Measurements from ENCODE around the gene KRTAP5-7. TPM values are rescaled to one million over a fixed set of nuclear protein-coding genes. Genes with fewer than 3 reads are reported as not detected.

Gene KRTAP5-7
- total and polyA plus RNA-seq, 2 experiments from 2014 or later, result not detected

GRCh38 chr11:71483692-71484091 is 43.4 kb upstream of the KRTAP5-7 start:
- Histone ChIP-seq H3K4me3 (no peak overlapping the region), H4K20me1 (replicated peaks; ENCODE audit: insufficient read depth) (no peaks in the 10 kb centered on the region), H3K79me2 (replicated peaks; ENCODE audit: insufficient read depth) (no peaks in the 10 kb centered on the region), H3K27ac (ENCODE audit: low read depth) (no peak overlapping the region), H3K36me3 (ENCODE audit: insufficient read depth) (peaks cover 10% of the 10 kb centered on the region), H3K4me1 (ENCODE audit: insufficient read depth) (no peaks in the 10 kb centered on the region), H3K4me2 (no peak overlapping the region), H3K27me3 (ENCODE audit: insufficient read depth) (no peaks in the 10 kb centered on the region), H2AFZ (no peak overlapping the region), H3F3A (replicated peaks; ENCODE audit: low read depth) (no peaks in the 10 kb centered on the region), H3K9me2 (ENCODE audit: insufficient read depth) (no peaks in the 10 kb centered on the region)
- Mint-ChIP-seq H3K27me3 (ENCODE audit: insufficient read depth, low read depth, poor library complexity) (no peaks in the 10 kb centered on the region), H3K9me3 (no peaks in the 10 kb centered on the region), H3K36me3 (ENCODE audit: low read depth) (peaks cover 53% of the 10 kb centered on the region), H3K4me1 (peaks cover 2% of the 10 kb centered on the region; the same call in 2 of the 3 replicates), H3K4me3 (no peak overlapping the region), H3K27ac (no peak overlapping the region)
- TF ChIP-seq, protein P1, sequence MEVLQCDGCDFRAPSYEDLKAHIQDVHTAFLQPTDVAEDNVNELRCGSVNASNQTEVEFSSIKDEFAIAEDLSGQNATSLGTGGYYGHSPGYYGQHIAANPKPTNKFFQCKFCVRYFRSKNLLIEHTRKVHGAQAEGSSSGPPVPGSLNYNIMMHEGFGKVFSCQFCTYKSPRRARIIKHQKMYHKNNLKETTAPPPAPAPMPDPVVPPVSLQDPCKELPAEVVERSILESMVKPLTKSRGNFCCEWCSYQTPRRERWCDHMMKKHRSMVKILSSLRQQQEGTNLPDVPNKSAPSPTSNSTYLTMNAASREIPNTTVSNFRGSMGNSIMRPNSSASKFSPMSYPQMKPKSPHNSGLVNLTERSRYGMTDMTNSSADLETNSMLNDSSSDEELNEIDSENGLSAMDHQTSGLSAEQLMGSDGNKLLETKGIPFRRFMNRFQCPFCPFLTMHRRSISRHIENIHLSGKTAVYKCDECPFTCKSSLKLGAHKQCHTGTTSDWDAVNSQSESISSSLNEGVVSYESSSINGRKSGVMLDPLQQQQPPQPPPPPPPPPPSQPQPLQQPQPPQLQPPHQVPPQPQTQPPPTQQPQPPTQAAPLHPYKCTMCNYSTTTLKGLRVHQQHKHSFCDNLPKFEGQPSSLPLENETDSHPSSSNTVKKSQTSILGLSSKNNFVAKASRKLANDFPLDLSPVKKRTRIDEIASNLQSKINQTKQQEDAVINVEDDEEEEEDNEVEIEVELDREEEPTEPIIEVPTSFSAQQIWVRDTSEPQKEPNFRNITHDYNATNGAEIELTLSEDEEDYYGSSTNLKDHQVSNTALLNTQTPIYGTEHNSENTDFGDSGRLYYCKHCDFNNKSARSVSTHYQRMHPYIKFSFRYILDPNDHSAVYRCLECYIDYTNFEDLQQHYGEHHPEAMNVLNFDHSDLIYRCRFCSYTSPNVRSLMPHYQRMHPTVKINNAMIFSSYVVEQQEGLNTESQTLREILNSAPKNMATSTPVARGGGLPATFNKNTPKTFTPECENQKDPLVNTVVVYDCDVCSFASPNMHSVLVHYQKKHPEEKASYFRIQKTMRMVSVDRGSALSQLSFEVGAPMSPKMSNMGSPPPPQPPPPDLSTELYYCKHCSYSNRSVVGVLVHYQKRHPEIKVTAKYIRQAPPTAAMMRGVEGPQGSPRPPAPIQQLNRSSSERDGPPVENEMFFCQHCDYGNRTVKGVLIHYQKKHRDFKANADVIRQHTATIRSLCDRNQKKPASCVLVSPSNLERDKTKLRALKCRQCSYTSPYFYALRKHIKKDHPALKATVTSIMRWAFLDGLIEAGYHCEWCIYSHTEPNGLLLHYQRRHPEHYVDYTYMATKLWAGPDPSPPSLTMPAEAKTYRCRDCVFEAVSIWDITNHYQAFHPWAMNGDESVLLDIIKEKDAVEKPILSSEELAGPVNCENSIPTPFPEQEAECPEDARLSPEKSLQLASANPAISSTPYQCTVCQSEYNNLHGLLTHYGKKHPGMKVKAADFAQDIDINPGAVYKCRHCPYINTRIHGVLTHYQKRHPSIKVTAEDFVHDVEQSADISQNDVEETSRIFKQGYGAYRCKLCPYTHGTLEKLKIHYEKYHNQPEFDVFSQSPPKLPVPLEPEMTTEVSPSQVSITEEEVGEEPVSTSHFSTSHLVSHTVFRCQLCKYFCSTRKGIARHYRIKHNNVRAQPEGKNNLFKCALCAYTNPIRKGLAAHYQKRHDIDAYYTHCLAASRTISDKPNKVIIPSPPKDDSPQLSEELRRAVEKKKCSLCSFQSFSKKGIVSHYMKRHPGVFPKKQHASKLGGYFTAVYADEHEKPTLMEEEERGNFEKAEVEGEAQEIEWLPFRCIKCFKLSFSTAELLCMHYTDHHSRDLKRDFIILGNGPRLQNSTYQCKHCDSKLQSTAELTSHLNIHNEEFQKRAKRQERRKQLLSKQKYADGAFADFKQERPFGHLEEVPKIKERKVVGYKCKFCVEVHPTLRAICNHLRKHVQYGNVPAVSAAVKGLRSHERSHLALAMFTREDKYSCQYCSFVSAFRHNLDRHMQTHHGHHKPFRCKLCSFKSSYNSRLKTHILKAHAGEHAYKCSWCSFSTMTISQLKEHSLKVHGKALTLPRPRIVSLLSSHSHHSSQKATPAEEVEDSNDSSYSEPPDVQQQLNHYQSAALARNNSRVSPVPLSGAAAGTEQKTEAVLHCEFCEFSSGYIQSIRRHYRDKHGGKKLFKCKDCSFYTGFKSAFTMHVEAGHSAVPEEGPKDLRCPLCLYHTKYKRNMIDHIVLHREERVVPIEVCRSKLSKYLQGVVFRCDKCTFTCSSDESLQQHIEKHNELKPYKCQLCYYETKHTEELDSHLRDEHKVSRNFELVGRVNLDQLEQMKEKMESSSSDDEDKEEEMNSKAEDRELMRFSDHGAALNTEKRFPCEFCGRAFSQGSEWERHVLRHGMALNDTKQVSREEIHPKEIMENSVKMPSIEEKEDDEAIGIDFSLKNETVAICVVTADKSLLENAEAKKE (CRISPR knock-in tag; IDR thresholded peaks at IDR 0.05), result no peak
- TF ChIP-seq, protein P2, sequence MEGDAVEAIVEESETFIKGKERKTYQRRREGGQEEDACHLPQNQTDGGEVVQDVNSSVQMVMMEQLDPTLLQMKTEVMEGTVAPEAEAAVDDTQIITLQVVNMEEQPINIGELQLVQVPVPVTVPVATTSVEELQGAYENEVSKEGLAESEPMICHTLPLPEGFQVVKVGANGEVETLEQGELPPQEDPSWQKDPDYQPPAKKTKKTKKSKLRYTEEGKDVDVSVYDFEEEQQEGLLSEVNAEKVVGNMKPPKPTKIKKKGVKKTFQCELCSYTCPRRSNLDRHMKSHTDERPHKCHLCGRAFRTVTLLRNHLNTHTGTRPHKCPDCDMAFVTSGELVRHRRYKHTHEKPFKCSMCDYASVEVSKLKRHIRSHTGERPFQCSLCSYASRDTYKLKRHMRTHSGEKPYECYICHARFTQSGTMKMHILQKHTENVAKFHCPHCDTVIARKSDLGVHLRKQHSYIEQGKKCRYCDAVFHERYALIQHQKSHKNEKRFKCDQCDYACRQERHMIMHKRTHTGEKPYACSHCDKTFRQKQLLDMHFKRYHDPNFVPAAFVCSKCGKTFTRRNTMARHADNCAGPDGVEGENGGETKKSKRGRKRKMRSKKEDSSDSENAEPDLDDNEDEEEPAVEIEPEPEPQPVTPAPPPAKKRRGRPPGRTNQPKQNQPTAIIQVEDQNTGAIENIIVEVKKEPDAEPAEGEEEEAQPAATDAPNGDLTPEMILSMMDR (conservative IDR thresholded peaks at IDR 0.05; ENCODE audit: low read depth in 2 of 2), result no peak
- TF ChIP-seq EZH2phosphoT487 (IDR thresholded peaks at IDR 0.05; ENCODE audit: unreplicated experiment), result no peak
- ATAC-seq (no peak), DNase-seq (ENCODE audit: low spot score) (no peak)
